GM19468 (cell line): ENCODE results near the gene MEGF6.

Experiments used
- ATAC-seq: cut with Tn5 transposase; IDR thresholded peaks from one replicate; pipeline ENCODE4 v1.9.1; 2021; ENCODE audit warnings: mild to moderate bottlenecking, moderate library complexity, moderate number of reproducible peaks; ENCODE audit not compliant: unreplicated experiment; ENCODE audit errors: extremely low read depth

MEGF6 gene

GRCh38 chr1:3529099-3529729 is 82.1 kb downstream of the MEGF6 start:
- ATAC-seq: no peak

DNA sequence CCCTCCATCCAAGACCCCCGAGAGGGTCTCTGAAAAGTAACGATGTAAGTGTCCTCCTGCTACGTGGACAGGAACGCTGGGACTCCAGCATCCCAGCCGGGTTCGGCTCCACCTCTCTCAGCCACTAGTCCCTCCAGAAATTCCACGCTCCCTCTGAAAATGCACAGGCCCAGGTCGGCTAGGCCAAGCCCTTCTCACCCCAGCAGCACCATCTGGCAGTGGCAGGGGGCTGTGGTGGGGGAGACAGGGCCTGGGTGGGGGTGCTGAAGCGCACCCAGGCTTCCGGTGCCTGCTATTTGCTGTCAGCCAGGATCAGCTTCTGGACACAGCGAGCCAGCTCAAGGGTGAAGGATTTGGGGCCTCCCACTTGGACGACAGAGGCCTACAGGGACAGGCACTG is 83.5 kb downstream of the MEGF6 start:
- ATAC-seq: no peak

- no peak for ATAC-seq
Measured at GRCh38 chr1:3525551-3526482, 85.5 kb downstream of the MEGF6 start.

DNA sequence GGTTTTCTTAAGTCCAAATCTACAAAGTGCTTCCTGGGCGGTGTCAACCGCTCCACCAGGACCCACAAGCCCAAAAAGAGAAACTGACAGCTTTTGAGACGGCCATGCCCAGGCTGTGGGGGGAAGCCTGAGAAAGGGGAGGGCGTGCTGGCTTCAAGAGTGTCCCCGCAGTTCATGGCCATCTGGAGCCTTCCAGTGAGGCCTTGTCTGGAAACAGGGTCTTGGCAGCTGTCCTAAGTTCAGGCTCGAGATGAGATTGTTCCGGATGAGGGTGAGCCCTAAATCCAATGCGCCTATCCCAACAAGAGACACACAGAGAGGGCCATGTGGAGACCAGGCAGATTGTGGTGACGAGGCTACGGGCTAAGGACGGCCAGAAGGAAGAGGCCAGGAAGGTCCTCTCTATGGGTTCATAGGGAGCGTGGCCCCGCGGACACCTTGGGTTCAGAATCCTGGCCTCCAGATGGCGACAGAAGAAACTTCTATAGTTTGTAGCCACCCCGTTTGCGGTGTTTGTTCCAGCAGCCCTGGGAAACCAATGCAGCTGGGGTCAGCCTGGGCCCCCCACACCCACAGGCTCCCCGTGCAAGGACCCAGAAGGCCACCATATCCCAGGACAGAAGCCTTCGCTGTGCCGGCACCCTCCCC is 86.6 kb downstream of the MEGF6 start:
- no peak for ATAC-seq

- no peak for ATAC-seq
Measured at GRCh38 chr1:3523980-3524379, 87.3 kb downstream of the MEGF6 start.

DNA sequence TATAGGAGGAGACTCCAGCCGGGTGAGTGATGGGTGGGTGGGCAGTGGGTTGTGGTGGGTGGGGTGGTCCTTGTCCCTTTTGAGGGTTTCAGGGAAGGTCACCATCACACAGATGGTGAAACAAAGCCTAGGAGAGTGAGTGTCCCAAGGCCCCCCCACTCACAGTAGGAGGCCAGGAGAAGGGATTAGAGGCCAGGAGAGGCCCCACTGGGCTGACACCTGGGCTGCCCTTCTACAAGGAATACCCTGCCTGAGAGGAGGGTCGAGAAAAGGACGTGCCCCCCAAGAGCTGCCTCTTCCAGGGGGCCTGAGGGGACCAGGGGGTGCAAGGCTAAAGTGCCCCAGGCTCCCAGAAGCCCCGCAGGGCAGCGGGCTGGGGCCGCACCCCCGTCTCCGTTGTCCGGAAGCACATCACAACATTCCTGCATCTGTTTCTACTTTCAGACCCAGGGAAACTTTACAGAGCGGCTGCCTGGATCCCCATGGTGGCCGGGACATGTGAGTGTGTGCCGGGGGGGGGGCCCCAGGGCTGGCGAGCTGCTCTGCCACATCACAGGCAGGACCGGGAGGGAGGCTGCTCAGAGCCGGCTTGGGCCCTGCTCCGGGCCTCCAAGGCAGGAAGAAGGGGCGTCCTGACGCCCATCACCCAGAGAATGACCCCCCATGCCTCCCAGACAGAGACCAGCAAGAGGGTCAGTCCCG is 88.6 kb downstream of the MEGF6 start:
- ATAC-seq: no peak

DNA sequence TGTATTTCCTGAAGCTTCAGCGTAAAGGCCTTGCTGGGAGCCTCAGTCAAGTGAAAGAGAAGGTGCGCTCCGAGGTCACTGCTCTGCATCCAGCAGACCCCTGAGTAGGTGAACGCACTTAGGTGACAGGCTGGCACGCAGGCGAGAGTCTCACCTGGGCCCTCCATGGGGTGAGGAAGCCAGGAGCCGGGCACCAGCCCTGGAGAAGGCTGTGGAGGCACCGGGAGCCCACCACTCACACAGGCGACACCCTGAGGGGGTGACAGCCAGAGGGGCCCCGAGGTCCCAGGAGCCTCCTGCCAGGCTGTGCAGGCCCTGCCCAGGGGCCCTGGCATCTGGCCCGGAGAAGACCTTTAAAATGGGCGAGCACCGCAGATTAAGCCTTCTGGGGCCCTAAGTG is 89.2 kb downstream of the MEGF6 start:
- no peak for ATAC-seq

DNA sequence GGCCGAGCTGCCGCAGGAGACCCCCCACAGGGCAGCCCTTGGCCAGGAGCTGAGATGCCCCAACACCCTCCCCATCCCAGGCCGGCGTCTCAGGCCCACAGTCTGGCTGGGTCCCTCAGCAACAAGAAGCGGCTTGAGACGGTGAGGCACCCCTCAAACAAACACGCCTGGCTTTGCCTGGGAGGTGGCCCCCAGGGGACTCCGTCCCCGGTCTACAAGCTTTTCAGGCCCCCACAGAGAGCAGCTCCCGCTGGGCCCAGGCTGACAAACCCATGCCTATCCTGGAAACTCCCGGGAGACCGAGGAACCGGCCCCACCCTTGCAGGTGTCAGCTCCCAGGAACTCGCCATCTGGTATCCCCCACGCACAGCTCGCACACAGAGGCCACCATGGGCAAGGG is 89.9 kb downstream of the MEGF6 start:
- ATAC-seq: no peak

- no peak for ATAC-seq
Measured at GRCh38 chr1:3520419-3521378, 90.6 kb downstream of the MEGF6 start.

DNA sequence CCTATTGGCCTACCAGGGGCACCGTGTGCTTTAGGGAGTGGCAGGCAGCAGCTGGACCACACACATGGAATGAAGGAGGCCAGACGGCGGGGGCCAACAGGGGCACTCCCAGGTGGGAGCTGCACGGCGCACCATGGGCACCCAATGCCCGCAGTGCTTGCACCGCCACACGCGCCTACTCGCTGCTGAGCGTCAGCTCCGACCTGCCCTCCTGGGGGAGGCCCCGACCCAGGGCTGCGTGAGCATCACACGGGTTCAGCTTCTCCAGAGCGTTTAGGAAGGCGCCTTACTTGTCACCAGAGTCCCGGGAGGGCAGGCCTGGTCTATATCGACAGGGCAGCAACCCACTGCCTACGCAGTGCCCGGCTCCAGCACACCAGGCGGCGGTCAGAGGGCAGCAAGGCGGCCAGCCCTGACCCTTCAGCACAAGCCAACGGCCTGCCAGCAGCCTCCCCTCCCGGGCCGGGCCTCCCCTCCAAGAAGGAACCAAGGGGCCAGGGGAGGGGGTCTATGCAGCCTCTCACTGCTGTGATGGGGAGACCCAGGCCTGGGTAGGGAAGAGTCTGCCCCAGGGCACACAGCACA is 91.9 kb downstream of the MEGF6 start:
- ATAC-seq: no peak

DNA sequence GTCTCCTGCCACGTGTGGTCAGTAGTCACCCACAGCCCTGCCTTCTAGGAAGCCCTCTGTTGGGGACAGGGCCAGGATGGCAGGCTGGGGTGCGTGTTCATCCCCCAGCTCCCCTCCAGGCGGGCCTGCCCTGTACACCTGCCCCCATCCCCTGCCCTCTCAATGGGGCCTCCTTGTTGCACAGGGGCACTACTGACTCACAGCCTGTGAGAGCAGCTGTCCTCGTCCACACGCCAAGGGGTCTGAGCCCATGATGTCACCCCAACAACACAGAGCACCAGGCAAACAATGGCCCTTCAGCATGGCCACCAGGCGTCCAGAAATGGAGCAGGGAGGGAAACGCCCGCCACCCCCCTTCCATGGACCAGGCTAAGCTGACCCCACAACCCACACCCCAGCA is 92.6 kb downstream of the MEGF6 start:
- ATAC-seq: no peak

DNA sequence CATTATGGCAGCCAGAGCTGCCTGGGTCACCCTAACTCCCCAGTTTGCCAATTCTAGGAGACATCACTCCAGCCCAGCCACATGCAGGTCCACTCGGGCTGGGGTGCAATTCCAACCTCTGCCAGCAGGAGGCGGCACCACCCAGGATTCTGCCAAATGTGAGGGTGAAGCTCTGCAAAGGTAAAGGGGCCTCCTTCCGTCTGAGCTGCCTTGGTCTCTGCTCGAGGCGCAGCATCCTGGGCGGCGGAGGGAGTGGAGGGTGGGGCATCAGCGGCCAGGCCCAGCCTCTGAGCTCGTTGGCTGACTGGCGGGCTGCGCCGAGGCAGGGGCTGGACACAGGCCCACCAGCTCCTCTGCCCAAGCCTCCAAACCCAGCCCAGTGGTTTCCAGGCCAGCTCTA is 93.1 kb downstream of the MEGF6 start:
- ATAC-seq: no peak

DNA sequence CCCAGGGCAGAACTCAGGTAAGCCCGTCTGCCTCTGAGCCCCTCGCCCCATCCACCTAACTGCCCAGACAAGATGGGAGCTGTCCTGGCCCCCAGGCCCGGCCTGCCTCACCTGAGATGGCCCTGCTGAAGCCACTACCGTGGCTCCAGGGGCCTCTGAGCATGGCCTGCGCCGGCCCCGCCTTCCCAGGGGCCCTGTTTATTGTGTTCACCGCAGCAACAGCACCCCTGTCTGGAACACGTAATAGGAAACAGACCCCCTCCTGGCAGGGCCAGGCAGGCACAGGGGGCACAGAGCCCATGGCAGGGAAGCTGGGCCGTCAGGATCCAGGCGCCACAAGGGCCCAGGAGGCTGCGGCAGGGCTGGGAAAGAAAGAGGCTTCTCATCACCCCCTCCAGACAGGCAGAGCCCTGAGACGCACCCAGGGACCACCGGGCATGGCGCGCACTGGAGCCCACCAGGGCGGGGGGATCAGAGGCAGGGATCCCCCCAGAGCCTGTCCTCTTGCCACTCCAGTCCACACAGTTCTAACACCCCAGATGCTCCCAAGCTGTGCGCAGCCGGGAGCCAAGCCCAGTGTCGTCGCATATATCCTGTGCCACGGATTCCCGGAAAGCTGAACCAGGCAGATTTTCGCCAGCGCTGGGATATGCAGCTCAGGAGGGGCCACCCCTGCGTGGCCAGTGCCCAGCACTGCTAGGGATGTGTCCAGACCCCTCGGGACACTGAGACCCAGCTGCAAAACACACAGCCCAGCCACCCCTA is 94.2 kb downstream of the MEGF6 start:
- ATAC-seq: no peak

DNA sequence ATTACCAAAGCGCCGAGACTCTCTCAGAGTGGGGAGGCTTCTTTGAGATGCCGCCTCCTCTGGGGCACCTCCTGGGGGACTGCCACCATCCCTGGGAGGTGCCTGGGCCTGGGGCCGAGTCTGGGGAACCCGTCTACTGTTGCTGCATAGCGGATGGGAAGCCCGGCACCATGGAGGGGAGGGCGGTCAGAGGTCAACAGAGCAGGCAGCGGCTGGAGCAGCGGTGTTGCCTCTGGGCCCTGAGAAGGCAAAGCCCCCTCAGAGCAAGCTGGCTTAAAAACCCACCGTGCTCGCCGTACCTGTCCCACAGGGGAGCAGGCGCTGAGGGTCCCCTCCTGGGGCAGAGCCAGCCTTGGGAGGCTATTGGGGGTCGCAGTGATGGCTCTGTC is 94.8 kb downstream of the MEGF6 start:
- no peak for ATAC-seq

DNA sequence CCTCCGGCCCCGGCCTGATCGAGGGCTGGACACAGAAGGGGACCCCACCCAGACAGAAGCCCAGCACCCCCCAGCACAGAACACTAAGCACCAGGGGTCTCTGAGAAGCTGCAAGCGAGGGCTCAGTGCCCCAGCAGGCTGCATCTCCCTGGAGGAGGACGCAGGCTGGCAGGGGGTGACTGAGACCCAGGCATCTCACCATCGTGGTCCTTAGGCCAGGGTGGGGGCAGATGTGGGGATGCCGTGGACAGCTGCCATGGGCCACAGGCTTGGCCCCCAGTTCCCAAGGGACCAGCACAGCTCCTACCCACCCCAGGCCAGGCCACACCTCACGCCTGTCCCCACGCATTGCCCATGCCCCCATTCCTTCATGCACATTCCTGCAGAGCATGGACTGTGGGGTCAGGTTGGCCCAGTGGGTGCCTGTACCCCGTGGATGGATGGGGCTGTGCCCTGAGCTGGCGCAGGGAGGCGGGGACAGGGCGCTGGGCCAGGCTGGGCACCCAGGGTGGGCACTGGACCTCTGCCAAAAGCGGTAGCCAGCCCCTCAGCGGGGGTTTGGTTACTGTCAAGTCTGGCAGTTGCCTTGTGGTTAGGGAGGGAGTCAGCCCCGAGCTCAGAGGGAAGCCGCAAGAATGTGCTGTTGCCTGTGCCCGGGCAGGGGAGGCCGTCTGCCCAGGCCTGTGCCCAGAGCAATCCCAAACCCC is 95.4 kb downstream of the MEGF6 start:
- no peak for ATAC-seq

GRCh38 chr1:3515272-3515671 is 96.0 kb downstream of the MEGF6 start:
- no peak for ATAC-seq

GRCh38 chr1:3514404-3514803 is 96.9 kb downstream of the MEGF6 start:
- ATAC-seq: no peak

GRCh38 chr1:3511856-3512255 is 99.5 kb downstream of the MEGF6 start:
- ATAC-seq: no peak
